Measurements from ENCODE around the gene PDK3. TPM values are rescaled to one million over a fixed set of nuclear protein-coding genes. Genes with fewer than 3 reads are reported as not detected.

Gene PDK3
- total RNA-seq, 2 experiments from 2014 or later, result 12.5 to 12.6 TPM

GRCh38 chrX:24494647-24495075, 29.6 kb downstream of the PDK3 start:
- peak in 3 of 14 experiments; percentile 20 to 35 (median 35) for DNase-seq
- CTCF ChIA-PET, result interaction anchor here (1.9 kb wide), 1 partner anchor 99 kb away, joined by 8 read pairs; no protein-coding TSS in a partner anchor
- no peak overlapping the region for H3K4me3 ChIP-seq (ENCODE audit: low read length)
- peaks cover 21% of the 10 kb centered on the region for H3K4me1 ChIP-seq (ENCODE audit: insufficient read depth, low read length)
- peak; percentile 47 for ATAC-seq (ENCODE audit: poor library complexity)
- Mint-ChIP-seq H3K27me3 (no peaks in the 10 kb centered on the region), H3K4me3 (peak overlapping the region; percentile 61), H3K9me3 (no peaks in the 10 kb centered on the region), H3K4me1 (ENCODE audit: low read depth) (peaks cover 47% of the 10 kb centered on the region), H3K36me3 (ENCODE audit: low read depth) (peaks cover 29% of the 10 kb centered on the region), H3K27ac (peak overlapping the region; percentile 88)
- POLR2A ChIA-PET, result interaction anchor here (0.9 to 1.5 kb wide), 3 partner anchors 9 to 15 kb away, joined by 4 to 15 read pairs (median 5); no protein-coding TSS in a partner anchor
- no peaks in the 10 kb centered on the region for H3K27me3 ChIP-seq (ENCODE audit: control insufficient read depth in 1 of 2, insufficient read depth in 2 of 2, low read length in 2 of 2)
- H3K36me3 ChIP-seq (ENCODE audit: insufficient read depth, low read length), result peaks cover 8% of the 10 kb centered on the region
- no peak for TF ChIP-seq CTCF (IDR thresholded peaks at IDR 0.05)
- no peaks in the 10 kb centered on the region for H3K9me3 ChIP-seq (ENCODE audit: control insufficient read depth in 1 of 2, insufficient read depth in 1 of 2, low read length in 2 of 2)
- H3K27ac ChIP-seq (ENCODE audit: low read depth in 1 of 2, low read length in 2 of 2), result no peak overlapping the region
- intact Hi-C loops (cut with DNase I, micrococcal nuclease), result loop anchor here (2.0 to 10.0 kb wide), 3 partner anchors 14 to 50 kb away; no protein-coding TSS in a partner anchor

- intact Hi-C loops (cut with DNase I, micrococcal nuclease), result loop anchor here (2.0 to 10.0 kb wide), 3 partner anchors 15 to 51 kb away; no protein-coding TSS in a partner anchor
- Mint-ChIP-seq H3K4me3 (no peak overlapping the region), H3K4me1 (ENCODE audit: low read depth) (peaks cover 47% of the 10 kb centered on the region), H3K27me3 (no peaks in the 10 kb centered on the region), H3K9me3 (no peaks in the 10 kb centered on the region), H3K36me3 (ENCODE audit: low read depth) (peaks cover 37% of the 10 kb centered on the region), H3K27ac (peak overlapping the region; percentile 88)
- Histone ChIP-seq H3K9me3 (ENCODE audit: control insufficient read depth in 1 of 2, insufficient read depth in 1 of 2, low read length in 2 of 2) (no peaks in the 10 kb centered on the region), H3K4me3 (ENCODE audit: low read length) (no peak overlapping the region), H3K27ac (ENCODE audit: low read depth in 1 of 2, low read length in 2 of 2) (no peak overlapping the region), H3K27me3 (ENCODE audit: control insufficient read depth in 1 of 2, insufficient read depth in 2 of 2, low read length in 2 of 2) (no peaks in the 10 kb centered on the region), H3K4me1 (ENCODE audit: insufficient read depth, low read length) (peaks cover 21% of the 10 kb centered on the region), H3K36me3 (ENCODE audit: insufficient read depth, low read length) (peaks cover 14% of the 10 kb centered on the region)
- ChIA-PET POLR2A (interaction anchor here (0.9 to 1.2 kb wide), 2 partner anchors 11 to 15 kb away, joined by 4 to 5 read pairs; no protein-coding TSS in a partner anchor), CTCF (interaction anchor here (1.9 kb wide), 1 partner anchor 100 kb away, joined by 8 read pairs; no protein-coding TSS in a partner anchor)
- no peak for TF ChIP-seq CTCF (IDR thresholded peaks at IDR 0.05)
- DNase-seq (no peak), ATAC-seq (ENCODE audit: poor library complexity) (no peak)
These were observed 30.6 kb downstream of the PDK3 start for GRCh38 chrX:24495700-24496099.

- Mint-ChIP-seq H3K4me3 (peak overlapping the region; percentile 42), H3K27me3 (no peaks in the 10 kb centered on the region), H3K9me3 (no peaks in the 10 kb centered on the region), H3K36me3 (ENCODE audit: low read depth) (peaks cover 51% of the 10 kb centered on the region), H3K27ac (peak overlapping the region; percentile 78), H3K4me1 (ENCODE audit: low read depth) (peaks cover 42% of the 10 kb centered on the region)
- ATAC-seq (ENCODE audit: poor library complexity) (peak; percentile 51), DNase-seq (peak in 9 of 14 experiments; percentile 17 to 70 (median 24))
- Histone ChIP-seq H3K27me3 (ENCODE audit: control insufficient read depth in 1 of 2, insufficient read depth in 2 of 2, low read length in 2 of 2) (no peaks in the 10 kb centered on the region), H3K4me3 (ENCODE audit: low read length) (no peak overlapping the region), H3K4me1 (ENCODE audit: insufficient read depth, low read length) (peaks cover 21% of the 10 kb centered on the region), H3K36me3 (ENCODE audit: insufficient read depth, low read length) (peaks cover 18% of the 10 kb centered on the region), H3K9me3 (ENCODE audit: control insufficient read depth in 1 of 2, insufficient read depth in 1 of 2, low read length in 2 of 2) (no peaks in the 10 kb centered on the region), H3K27ac (ENCODE audit: low read depth in 1 of 2, low read length in 2 of 2) (peak overlapping the region; percentile 21 to 41)
- intact Hi-C loops (cut with DNase I, micrococcal nuclease), result loop anchor here (2.0 to 10.0 kb wide), 3 partner anchors 36 to 239 kb away; no protein-coding TSS in a partner anchor
- POLR2A ChIA-PET, result interaction anchor here (0.6 to 4.2 kb wide), 4 partner anchors 19 to 102 kb away, joined by 4 to 37 read pairs (median 32); partner anchors contain the start of gene PDK3
- TF ChIP-seq CTCF (IDR thresholded peaks at IDR 0.05), result peak; percentile 32
- CTCF ChIA-PET, result interaction anchor here (0.5 to 4.4 kb wide), 13 partner anchors 11 to 727 kb away, joined by 3 to 64 read pairs (median 6); no protein-coding TSS in a partner anchor
These were observed 33.1 kb downstream of the PDK3 start for GRCh38 chrX:24498181-24498580.
